Activated gamma-delta T cell (primary cell): ENCODE measurements around the gene SLC29A3.

Experiments
- DNase-seq: peaks from one replicate; lab custom pipeline; 2025; lab: John Stamatoyannopoulos, UW

The SLC29A3 gene

GRCh38 chr10:71369602-71370001 is 50.5 kb downstream of the SLC29A3 start:
- DNase-seq = no peak

GRCh38 chr10:71370031-71370430 is 51.0 kb downstream of the SLC29A3 start:
- DNase-seq = no peak

- no peak for DNase-seq
These were observed 52.7 kb downstream of the SLC29A3 start for GRCh38 chr10:71371750-71372166.

- DNase-seq = no peak
These were observed 53.9 kb downstream of the SLC29A3 start for GRCh38 chr10:71372882-71373495.

GRCh38 chr10:71374481-71375233 is 55.6 kb downstream of the SLC29A3 start:
- no peak for DNase-seq

- DNase-seq = no peak
These were observed 56.9 kb downstream of the SLC29A3 start for GRCh38 chr10:71375952-71376351.

- no peak for DNase-seq
These were observed 59.5 kb downstream of the SLC29A3 start for GRCh38 chr10:71378336-71379117.

GRCh38 chr10:71379118-71379766 is 60.2 kb downstream of the SLC29A3 start:
- no peak for DNase-seq

- DNase-seq = no peak
These were observed 61.8 kb downstream of the SLC29A3 start for GRCh38 chr10:71380841-71381240.

GRCh38 chr10:71381611-71382010 is 62.6 kb downstream of the SLC29A3 start:
- no peak for DNase-seq

- DNase-seq = no peak
These were observed 63.0 kb downstream of the SLC29A3 start for GRCh38 chr10:71382028-71382427.

- no peak for DNase-seq
These were observed 63.7 kb downstream of the SLC29A3 start for GRCh38 chr10:71382757-71383156.

GRCh38 chr10:71383972-71384687 is 65.1 kb downstream of the SLC29A3 start:
- DNase-seq = peak; percentile 59

GRCh38 chr10:71388171-71388570 is 69.1 kb downstream of the SLC29A3 start:
- DNase-seq = no peak

GRCh38 chr10:71388583-71389310 is 69.7 kb downstream of the SLC29A3 start:
- DNase-seq = no peak

- DNase-seq = no peak
These were observed 70.9 kb downstream of the SLC29A3 start for GRCh38 chr10:71389768-71390460.

- DNase-seq = no peak
These were observed 71.4 kb downstream of the SLC29A3 start for GRCh38 chr10:71390461-71390835.

GRCh38 chr10:71390921-71391690 is 72.0 kb downstream of the SLC29A3 start:
- DNase-seq = no peak

- DNase-seq = no peak
These were observed 72.6 kb downstream of the SLC29A3 start for GRCh38 chr10:71391701-71392100.

GRCh38 chr10:71392292-71392691 is 73.2 kb downstream of the SLC29A3 start:
- DNase-seq = no peak
